GM12864 (cell line): ENCODE measurements around the gene CEP350.
"Not testable (repeated sequence)": the region's sequence is repeated elsewhere in the genome, so short reads cannot be mapped to it uniquely, and the experiment has no call there.

Experiments
- DNase-seq: peaks from one replicate; pipeline ENCODE4 v3.0.0-alpha.2; 2011; ENCODE audit warnings: low read depth
- H3K4me3 ChIP-seq: 2 replicates; pipeline ENCODE4 v1.5.1; 2011; ENCODE audit warnings: mild to moderate bottlenecking, low read depth, low read length, control low read depth
- TF ChIP-seq, protein P1 (sequence below): IDR thresholded peaks from 2 replicates; pipeline ENCODE4 v1.5.1; 2011; ENCODE audit warnings: low read depth, mild to moderate bottlenecking, moderate library complexity, low read length, control low read depth, inconsistent platforms; ENCODE audit errors: missing control alignments

Gene CEP350

DNA sequence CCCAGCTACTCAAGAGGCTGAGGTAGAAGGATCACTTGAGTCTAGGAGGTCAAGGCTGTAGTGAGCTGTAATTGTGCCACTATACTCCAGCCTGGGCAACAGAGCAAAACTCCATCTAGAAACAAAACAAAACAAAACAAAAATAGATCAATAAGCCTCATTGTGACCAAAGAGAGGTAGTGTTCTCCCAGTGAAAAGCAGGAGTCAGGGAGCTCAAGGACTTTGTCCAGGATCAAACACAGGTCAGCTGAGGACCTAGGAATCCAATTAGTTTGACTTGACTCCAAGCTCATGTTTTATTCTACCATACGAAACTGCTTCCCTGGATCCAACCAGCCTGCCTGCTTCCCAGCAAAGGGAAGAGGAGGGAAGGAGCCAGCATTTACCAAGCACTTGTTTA is 178.6 kb downstream of the CEP350 start:
- TF ChIP-seq, protein P1, sequence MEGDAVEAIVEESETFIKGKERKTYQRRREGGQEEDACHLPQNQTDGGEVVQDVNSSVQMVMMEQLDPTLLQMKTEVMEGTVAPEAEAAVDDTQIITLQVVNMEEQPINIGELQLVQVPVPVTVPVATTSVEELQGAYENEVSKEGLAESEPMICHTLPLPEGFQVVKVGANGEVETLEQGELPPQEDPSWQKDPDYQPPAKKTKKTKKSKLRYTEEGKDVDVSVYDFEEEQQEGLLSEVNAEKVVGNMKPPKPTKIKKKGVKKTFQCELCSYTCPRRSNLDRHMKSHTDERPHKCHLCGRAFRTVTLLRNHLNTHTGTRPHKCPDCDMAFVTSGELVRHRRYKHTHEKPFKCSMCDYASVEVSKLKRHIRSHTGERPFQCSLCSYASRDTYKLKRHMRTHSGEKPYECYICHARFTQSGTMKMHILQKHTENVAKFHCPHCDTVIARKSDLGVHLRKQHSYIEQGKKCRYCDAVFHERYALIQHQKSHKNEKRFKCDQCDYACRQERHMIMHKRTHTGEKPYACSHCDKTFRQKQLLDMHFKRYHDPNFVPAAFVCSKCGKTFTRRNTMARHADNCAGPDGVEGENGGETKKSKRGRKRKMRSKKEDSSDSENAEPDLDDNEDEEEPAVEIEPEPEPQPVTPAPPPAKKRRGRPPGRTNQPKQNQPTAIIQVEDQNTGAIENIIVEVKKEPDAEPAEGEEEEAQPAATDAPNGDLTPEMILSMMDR: no peak
- H3K4me3 ChIP-seq: no peak overlapping the region
- DNase-seq: no peak

DNA sequence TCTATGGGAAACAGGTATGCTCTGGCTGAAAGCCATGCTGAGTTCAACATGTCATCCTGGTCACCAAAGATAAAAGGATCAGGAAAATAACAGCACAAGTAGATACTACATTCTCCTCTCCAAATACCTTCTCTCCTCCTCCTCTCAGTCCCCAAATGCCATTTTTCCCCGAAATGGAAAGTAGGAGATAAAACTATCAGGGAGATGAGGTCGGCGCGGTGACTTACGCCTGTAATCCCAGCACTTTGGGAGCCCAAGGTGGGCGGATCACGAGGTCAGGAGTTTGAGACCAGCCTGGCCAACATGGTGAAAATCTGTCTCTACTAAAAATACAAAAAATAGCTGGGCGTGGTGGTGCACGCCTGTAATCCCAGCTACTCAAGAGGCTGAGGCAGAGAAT is 179.1 kb downstream of the CEP350 start:
- not testable (repeated sequence) for H3K4me3 ChIP-seq, DNase-seq

DNA sequence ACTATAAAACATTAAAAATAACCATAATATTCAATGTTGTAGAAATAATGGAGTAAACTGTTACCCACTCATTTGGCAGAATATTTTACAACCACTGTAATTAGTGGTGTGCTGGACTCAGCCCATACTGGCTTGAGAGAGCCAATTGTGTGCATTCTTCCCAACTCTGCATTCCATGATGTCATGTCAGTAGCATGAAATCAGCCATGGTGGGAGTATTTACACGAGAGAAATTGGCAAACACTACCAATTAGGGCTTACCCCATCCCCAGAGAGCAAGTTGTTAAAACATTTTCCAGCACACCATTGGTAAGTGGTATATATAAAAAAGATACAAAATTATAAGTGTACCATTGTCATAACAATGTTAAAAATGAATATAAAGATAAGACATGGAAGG is 180.9 kb downstream of the CEP350 start:
- H3K4me3 ChIP-seq: no peak overlapping the region
- no peak for DNase-seq
- TF ChIP-seq, protein P1: no peak

DNA sequence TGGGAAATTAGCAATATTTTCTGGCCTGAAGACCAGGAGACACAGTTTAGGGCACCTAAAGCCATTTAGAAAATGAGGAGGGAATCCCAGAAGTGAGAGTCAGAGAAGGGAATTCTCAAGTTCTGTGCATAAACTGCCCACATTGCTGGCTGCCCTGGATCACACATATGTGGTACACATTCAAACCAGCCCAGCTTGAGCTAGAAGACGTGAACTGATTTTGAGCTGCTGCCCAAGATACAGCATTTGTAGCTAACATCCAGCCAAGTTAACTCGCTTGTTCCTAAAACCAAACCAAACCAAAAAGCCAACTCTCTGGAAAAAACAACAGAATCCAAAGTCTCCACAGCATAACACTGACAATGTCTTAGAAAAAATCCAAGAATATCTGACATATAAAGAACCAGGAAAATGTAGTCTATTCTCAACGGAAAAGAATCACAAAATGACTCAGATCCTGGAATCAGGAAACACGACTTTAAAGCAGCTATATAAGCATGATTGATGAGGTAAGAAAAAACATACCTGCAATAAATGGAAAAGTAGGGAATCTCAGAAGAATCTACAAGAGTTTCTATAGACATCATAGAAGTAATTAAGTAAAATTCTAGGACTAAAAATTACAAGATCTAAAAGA is 181.8 kb downstream of the CEP350 start:
- DNase-seq: no peak
- H3K4me3 ChIP-seq: no peak overlapping the region
- TF ChIP-seq, protein P1: no peak

DNA sequence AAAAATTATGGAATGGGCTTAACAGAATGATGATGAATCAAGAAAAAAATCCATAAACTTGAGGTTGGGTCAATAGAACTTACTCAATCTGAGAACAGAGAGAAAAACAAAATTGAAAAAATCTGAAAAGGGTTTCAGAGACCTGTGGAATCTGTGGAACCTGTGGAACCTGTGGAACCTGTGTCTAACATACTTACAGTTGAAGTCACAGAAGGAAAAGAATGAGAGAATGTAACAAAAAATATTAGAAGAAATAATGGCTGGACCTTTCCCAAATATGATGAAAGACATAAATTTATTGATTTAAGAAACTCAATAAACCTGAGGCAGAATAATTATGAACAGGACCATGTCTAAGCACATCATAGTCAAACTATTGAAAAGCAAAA is 182.4 kb downstream of the CEP350 start:
- no peak overlapping the region for H3K4me3 ChIP-seq
- DNase-seq: no peak
- TF ChIP-seq, protein P1: no peak

DNA sequence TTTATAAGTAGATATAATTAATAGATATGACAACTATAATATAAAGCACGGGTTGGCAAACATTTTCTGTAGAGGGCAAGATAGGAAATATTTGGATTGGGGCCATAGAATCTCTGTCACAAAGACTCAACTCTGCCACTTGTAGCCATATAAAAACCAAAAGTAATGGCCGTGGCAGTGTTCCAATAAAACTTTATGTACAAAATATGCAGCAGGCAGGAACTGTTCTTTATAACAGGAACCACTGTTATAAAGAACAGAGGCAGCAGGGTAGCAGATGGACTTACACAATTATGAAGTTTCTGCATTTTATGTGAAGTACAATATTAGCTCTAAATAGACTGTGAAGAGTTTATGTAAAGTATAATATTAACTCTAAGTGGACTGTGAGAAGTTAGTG is 183.2 kb downstream of the CEP350 start:
- TF ChIP-seq, protein P1: no peak
- DNase-seq: no peak
- no peak overlapping the region for H3K4me3 ChIP-seq

DNA sequence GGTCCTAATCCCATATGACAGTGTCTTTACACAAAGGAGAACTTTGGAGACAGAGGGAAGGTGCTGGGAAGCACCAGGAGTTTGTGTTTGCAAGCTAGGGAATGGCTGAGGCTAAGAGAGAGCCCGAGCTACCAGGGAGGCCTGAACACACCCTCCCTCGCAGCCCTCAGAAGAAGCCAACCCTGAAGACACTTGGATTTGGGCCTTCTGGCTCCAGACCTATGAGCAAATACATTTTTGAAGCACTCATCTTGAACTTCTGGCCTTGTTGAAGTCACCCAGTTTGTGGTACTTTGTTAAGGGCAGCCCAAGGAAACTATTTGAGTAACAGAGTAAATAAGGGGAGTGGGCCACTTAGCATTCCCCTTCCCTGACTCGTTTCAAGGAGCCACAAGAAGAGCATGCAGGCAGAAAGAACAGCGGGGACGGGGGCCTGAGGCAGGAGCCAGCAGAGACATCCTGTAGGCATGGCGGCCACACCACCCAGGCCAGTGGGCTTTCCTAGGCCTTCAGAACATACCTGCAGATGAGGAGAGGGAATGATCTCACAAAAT is 186.8 kb downstream of the CEP350 start:
- H3K4me3 ChIP-seq: no peak overlapping the region
- DNase-seq: no peak
- TF ChIP-seq, protein P1: no peak
